GM12878 (cell line): ENCODE measurements around the gene GALNT11. TPM values are rescaled to one million over a fixed set of nuclear protein-coding genes. Genes with fewer than 3 reads are reported as not detected.
"Not testable (repeated sequence)": the region's sequence is repeated elsewhere in the genome, so short reads cannot be mapped to it uniquely, and the experiment has no call there.

Experiments
- ATAC-seq: fragments of 200-7000 bp; cut with Tn5 transposase; 3 replicates; pipeline ENCODE4 v1.9.1; 2020; ENCODE audit warnings: mild to moderate bottlenecking, moderate library complexity
- BruUV-seq: library from RNA; stranded (reverse); fragments of 400-500 nt; replicated peaks from 2 replicates; lab custom pipeline; 2021; lab: Mats Ljungman, UMichigan
- CTCF ChIA-PET: fragments of 300-600 bp; sonication (Branson Sonifier 250); formaldehyde crosslinking; extraction: SDS; loops from one replicate; lab custom pipeline; 2021; ENCODE audit warnings: inconsistent platforms; lab: Yijun Ruan, JAX
- POLR2A ChIA-PET: fragments of 350-600 bp; formaldehyde crosslinking; extraction: SDS; loops from one replicate; lab custom pipeline; 2021; ENCODE audit warnings: inconsistent platforms; lab: Charles Lee
- RAD21 ChIA-PET: fragments of 300-600 bp; sonication (Branson Sonifier 250); formaldehyde crosslinking; loops from one replicate; lab custom pipeline; 2023; ENCODE audit warnings: antibody characterized with exemption; ENCODE audit not compliant: unreplicated experiment; lab: Charles Lee
- SMC1A ChIA-PET: fragments of 300-600 bp; sonication (Branson Sonifier 250); formaldehyde crosslinking; loops from one replicate; lab custom pipeline; 2023; ENCODE audit not compliant: unreplicated experiment, uncharacterized antibody; lab: Charles Lee
- DNase-seq: peaks from one replicate; pipeline ENCODE4 v3.0.0-alpha.2; 2011; ENCODE audit warnings: low read depth, low spot score
- FAIRE-seq: peaks from 3 replicates; lab custom pipeline; 2011; peaks lifted over from hg19 to GRCh38; lab: Jason Lieb, UNC
- H2AFZ ChIP-seq: 2 replicates; pipeline ENCODE4 v1.6.0; 2011; ENCODE audit warnings: low read depth, low read length, control low read depth; ENCODE audit not compliant: control insufficient read depth
- H3K27ac ChIP-seq: 2 replicates; pipeline ENCODE4 v1.5.1; 2011; ENCODE audit warnings: control low read depth; ENCODE audit not compliant: control insufficient read depth, insufficient read depth
- H3K27me3 ChIP-seq, 2 experiments: replicated peaks in 1 of 2; 2 replicates each; pipeline versions ENCODE4 v1.6.0 to v1.6.1; 2011; ENCODE audit warnings: low read length in 1 of 2; ENCODE audit not compliant: control insufficient read depth in 2 of 2, insufficient read depth in 2 of 2
- H3K36me3 ChIP-seq, 2 experiments: 2 replicates each; pipeline ENCODE4 v1.5.1; 2011; ENCODE audit warnings: low read length in 1 of 2; ENCODE audit not compliant: control insufficient read depth in 2 of 2, insufficient read depth in 2 of 2
- H3K4me1 ChIP-seq: 2 replicates; pipeline ENCODE4 v1.6.1; 2011; ENCODE audit warnings: mild to moderate bottlenecking, low read length, moderate library complexity, mixed read lengths; ENCODE audit not compliant: control insufficient read depth, insufficient read depth
- H3K4me2 ChIP-seq: 2 replicates; pipeline ENCODE4 v1.6.0; 2011; ENCODE audit warnings: control low read depth; ENCODE audit not compliant: control insufficient read depth, insufficient read depth
- H3K4me3 ChIP-seq: fragments of 200-600 bp; sonication (generic); 2 replicates; pipeline ENCODE4 v1.5.1; 2016
- H3K79me2 ChIP-seq: 2 replicates; pipeline ENCODE4 v1.6.0; 2011; ENCODE audit warnings: low read length; ENCODE audit not compliant: control insufficient read depth, insufficient read depth
- H3K9ac ChIP-seq: 2 replicates; pipeline ENCODE4 v1.8.0; 2011; ENCODE audit warnings: low read length, control low read depth, mixed read lengths; ENCODE audit not compliant: control insufficient read depth, insufficient read depth
- H3K9me3 ChIP-seq: replicated peaks from 3 replicates; pipeline ENCODE4 v1.5.1; 2011; ENCODE audit warnings: mild to moderate bottlenecking, low read length; ENCODE audit not compliant: control insufficient read depth, insufficient read depth
- H4K20me1 ChIP-seq: 2 replicates; pipeline ENCODE4 v1.6.0; 2011; ENCODE audit not compliant: control insufficient read depth, insufficient read depth
- EGR1 ChIP-seq, 2 experiments: IDR thresholded peaks; 1 replicate in 1 of 2; 2 replicates in 1 of 2; pipeline ENCODE4 v1.6.1; 2011 to 2012; ENCODE audit warnings: low read depth in 2 of 2, low read length in 2 of 2, borderline replicate concordance in 1 of 2, mild to moderate bottlenecking in 1 of 2, moderate library complexity in 1 of 2
- HDAC2 ChIP-seq: fragments of 200-600 bp; sonication (generic); IDR thresholded peaks from 2 replicates; pipeline ENCODE4 v1.6.1; 2017
- NFYB ChIP-seq: IDR thresholded peaks from 2 replicates; pipeline ENCODE4 v1.6.1; 2011; ENCODE audit warnings: low read depth, mild to moderate bottlenecking, low read length, improper control_type of control experiment, moderate library complexity; ENCODE audit not compliant: insufficient read depth
- WGBS: methylation state at CpG from one replicate; pipeline ENCODE4 v1.1.6; 2016; ENCODE audit warnings: low lambda C conversion rate; ENCODE audit not compliant: insufficient replicate concordance, insufficient coverage; ENCODE audit errors: missing lambda C conversion rate; 5-methylcytosine and 5-hydroxymethylcytosine counted together
- in situ Hi-C: fragments of 300-500 bp; cut with MboI; formaldehyde crosslinking; loops from 9 replicates; pipeline ENCODE4 v1.14.3; 2018; ENCODE audit warnings: mixed read lengths
- intact Hi-C: fragments of 100-400 bp; cut with micrococcal nuclease; formaldehyde crosslinking; loops from one replicate; pipeline ENCODE4 v1.14.2; 2022; ENCODE audit not compliant: unreplicated experiment
- polyA plus RNA-seq, 11 experiments: library from polyadenylated mRNA; depleted of rRNA in 4 of 11; unstranded in 6 of 11; stranded (reverse) in 5 of 11; fragments of >200 nt; fragmentation: Nextera tagmentation in 4 of 11; fragmentation: Illumina TruSeq in 1 of 11; extraction: Ambion mirVana in 4 of 11; extraction: Trizol in 1 of 11; gene quantifications; 1 replicate in 1 of 11; 2 replicates in 10 of 11; pipeline versions ENCODE4 v1.2.1 to v1.2.3, GENCODE V29; 2011 to 2016; ENCODE audit warnings: inconsistent platforms in 2 of 11, missing spikeins in 2 of 11, low read depth in 1 of 11
- total RNA-seq, 4 experiments: library from RNA; depleted of rRNA in 3 of 4; stranded (reverse); fragments of >200 nt in 3 of 4; fragmentation: Illumina TruSeq in 1 of 4; extraction: Trizol in 1 of 4; gene quantifications; 2 replicates each; pipeline versions ENCODE4 v1.2.1 to v1.2.3, GENCODE V29; 2013 to 2021

The GALNT11 gene
- total and polyA plus RNA-seq, 10 of the 15 experiments (the other 5 are each of a cell fraction or from before 2014, with no cell fraction given) = 2.0 to 9.5 (median 6.4) TPM

DNA sequence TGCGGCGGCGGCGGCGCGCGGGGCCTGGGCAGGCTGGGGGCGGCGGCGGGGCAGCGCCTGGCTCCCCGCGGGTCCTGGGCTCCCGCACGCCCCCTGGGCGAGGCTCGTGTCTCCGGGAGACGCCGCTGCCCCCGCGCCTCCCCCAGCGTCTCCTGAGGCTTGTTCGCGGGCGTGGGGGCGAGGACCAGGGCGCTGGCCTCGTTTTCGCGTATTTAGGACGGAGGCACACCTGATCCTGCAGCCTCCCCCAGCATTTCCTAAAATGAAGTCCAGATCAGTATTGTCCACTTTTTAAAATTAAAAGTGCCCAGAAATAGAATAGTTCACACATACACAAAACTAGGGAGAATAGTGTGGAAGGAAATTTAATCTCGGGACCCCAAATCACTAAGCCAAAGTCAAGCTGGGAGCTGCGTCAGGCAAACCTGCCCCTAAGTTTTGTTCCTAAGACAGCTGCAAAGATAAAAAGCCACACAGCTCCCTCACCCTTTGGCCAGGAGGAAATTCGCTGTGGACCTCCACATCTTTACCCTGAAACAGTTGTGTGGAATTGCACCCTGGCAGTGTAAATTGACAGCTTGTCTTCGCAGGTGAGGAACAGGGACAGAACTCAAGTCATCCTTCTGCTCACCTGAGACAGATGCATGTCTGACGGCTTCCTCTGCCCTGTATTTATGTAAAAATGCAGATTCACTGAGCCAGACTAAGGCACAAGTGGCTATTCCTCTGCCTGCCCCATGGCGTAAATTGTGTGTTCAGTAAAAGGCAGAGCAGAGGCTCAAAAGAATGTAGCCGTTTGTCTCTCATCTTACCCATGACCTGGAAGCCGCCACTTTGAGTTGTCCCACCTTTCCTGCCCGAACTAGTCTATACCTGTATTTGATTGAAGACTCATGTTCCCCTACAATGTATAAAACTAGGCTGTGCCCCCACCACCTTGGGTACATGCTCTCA is 740 bp downstream of the GALNT11 start:
- RAD21 ChIA-PET = no interaction called here
- CTCF ChIA-PET = no interaction called here
- Histone ChIP-seq H3K4me1 (peaks cover 4% of the 10 kb centered on the region), H3K27ac (no peak overlapping the region), H3K36me3 (no peaks in the 10 kb centered on the region; a peak in 1 of 4 replicates), H3K9me3 (no peaks in the 10 kb centered on the region; the same call in 2 of the 3 replicates), H4K20me1 (no peaks in the 10 kb centered on the region; the same call in 1 of the 2 replicates), H3K79me2 (no peaks in the 10 kb centered on the region), H3K4me2 (peak overlapping the region; percentile 77; the same call in 1 of the 2 replicates), H2AFZ (peak overlapping the region; percentile 75), H3K4me3 (peak overlapping the region; percentile 62), H3K27me3 (no peaks in the 10 kb centered on the region), H3K9ac (peak overlapping the region; percentile 56)
- POLR2A ChIA-PET = no interaction called here
- DNase-seq (no peak), FAIRE-seq (peak; percentile 61), ATAC-seq (no peak)
- 0 out of 3 replicates have a peak, but pooled peaks of 1 of the 2 experiments have one; percentile 14 for TF ChIP-seq EGR1 (IDR thresholded peaks at IDR 0.05; ENCODE audit: borderline replicate concordance in 1 of 2, low read depth in 2 of 2, low read length in 2 of 2)
- no peak for TF ChIP-seq HDAC2
- SMC1A ChIA-PET = no interaction called here
- TSS peak; percentile 67 for BruUV-seq
- in situ Hi-C loops = no loop called here
- 34% methylated on average over 19 of the region's 41 CpGs for WGBS
- intact Hi-C loops = loop anchor here (10.0 kb wide), 1 partner anchor 241 kb away; no protein-coding TSS in a partner anchor

DNA sequence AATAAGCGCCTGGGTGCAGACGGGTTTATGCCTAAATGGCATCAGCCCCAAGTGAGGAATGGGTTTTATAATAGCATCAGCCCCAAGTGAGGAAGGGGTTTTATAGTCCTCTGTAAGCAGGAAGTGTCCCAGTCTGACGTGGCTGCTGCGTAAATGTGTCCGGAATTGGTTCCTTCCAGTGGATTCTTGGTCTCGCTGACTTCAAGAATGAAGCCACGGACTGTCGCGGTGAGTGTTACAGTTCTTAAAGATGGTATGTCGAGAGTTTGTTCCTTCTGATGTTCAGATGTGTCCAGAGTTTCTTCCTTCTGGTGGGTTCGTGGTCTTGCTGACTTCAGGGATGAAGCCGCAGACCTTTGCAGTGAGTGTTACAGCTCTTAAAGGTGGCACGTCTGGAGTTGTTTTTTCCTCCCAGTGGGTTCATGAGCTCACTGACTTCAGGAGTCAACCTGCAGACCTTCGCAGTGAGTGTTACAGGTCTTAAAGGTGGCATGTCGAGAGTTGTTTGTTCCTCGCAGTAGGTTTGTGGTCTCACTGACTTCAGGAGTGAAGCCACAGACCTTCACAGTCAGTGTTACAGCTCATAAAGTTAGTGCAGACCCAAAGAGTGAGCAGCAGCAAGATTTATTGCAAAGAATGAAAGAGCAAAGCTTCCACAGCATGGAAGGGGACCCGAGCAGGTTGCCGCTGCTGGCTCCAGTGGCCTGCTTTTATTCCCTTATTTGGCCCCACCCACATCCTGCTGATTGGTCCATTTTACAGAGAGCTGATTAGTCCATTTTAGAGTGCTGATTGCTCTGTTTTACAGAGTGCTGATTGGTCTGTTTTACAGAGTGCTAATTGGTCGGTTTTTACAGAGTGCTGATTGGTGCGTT is 2.3 kb downstream of the GALNT11 start:
- RAD21 ChIA-PET, H3K79me2 ChIP-seq, FAIRE-seq, ATAC-seq, H3K4me3 ChIP-seq, BruUV-seq, H3K9ac ChIP-seq, POLR2A ChIA-PET, H3K4me1 ChIP-seq, H3K9me3 ChIP-seq, H3K4me2 ChIP-seq, DNase-seq, H3K27me3 ChIP-seq, SMC1A ChIA-PET, H2AFZ ChIP-seq, H3K36me3 ChIP-seq, H3K27ac ChIP-seq, in situ Hi-C loops, H4K20me1 ChIP-seq: not testable (repeated sequence)
- CTCF ChIA-PET = interaction anchor here (1.1 to 1.2 kb wide), 2 partner anchors 32 to 245 kb away, joined by 3 to 4 read pairs; no protein-coding TSS in a partner anchor
- WGBS = 97% methylated on average over 20 of the region's 20 CpGs
- TF ChIP-seq NFYB = peak; percentile 56; the same call in 1 of the 2 replicates
- intact Hi-C loops = loop anchor here (10.0 kb wide), 1 partner anchor 243 kb away; no protein-coding TSS in a partner anchor
